Measurements from ENCODE around the gene MRPL43. TPM values are rescaled to one million over a fixed set of nuclear protein-coding genes. Genes with fewer than 3 reads are reported as not detected.

Gene MRPL43
- total and polyA plus RNA-seq, 5 experiments from 2014 or later, result 64.9 to 136 (median 117) TPM

Small RNA genes lying within 50 kb of the gene (microRNA-seq; reads per million reads assigned to microRNA genes)
- not detected for gene MIR608 (ENCODE audit: borderline microRNAs expressed)

Other genes with a start within 250 kb of the MRPL43 start
- gene PAX2, start 241.9 kb downstream of the MRPL43 start, total RNA-seq, result not detected
- gene PAX2, start 241.9 kb downstream of the MRPL43 start, polyA plus RNA-seq, result not detected
- gene SLF2, start 74.5 kb downstream of the MRPL43 start, total RNA-seq, result 10 to 100 TPM; 45.8 to 46.1 TPM
- 10 to 100 TPM in 2 of 3 donors, 1 to 10 TPM in 1; 9.7 to 11.2 (median 11.0) TPM for gene SLF2, start 74.5 kb downstream of the MRPL43 start, polyA plus RNA-seq
- 1 to 10 TPM; 1.6 to 2.0 TPM for gene SEMA4G, start 18.0 kb downstream of the MRPL43 start, total RNA-seq
- gene SEMA4G, start 18.0 kb downstream of the MRPL43 start, polyA plus RNA-seq, result under 1 TPM in 1 of 3 donors, not detected in 2; 0.14 TPM
- 10 to 100 TPM; 17.0 to 18.2 TPM for gene TWNK, start within 50 bp of the MRPL43 start, total RNA-seq
- 10 to 100 TPM in 1 of 3 donors, 1 to 10 TPM in 2; 5.3 to 18.2 (median 9.7) TPM for gene TWNK, start within 50 bp of the MRPL43 start, polyA plus RNA-seq
- gene LZTS2, start 12.3 kb upstream of the MRPL43 start, total RNA-seq, result 10 to 100 TPM; 33.5 to 34.3 TPM
- gene LZTS2, start 12.3 kb upstream of the MRPL43 start, polyA plus RNA-seq, result 10 to 100 TPM; 10.8 to 19.5 (median 13.1) TPM
- 1 to 10 TPM; 1.3 to 1.4 TPM for gene PDZD7, start 43.6 kb upstream of the MRPL43 start, total RNA-seq
- 1 to 10 TPM in 1 of 3 donors, under 1 TPM in 2; 0.39 to 1.1 (median 0.89) TPM for gene PDZD7, start 43.6 kb upstream of the MRPL43 start, polyA plus RNA-seq
- 10 to 100 TPM; 63.1 to 66.9 TPM for gene SFXN3, start 43.7 kb upstream of the MRPL43 start, total RNA-seq
- gene SFXN3, start 43.7 kb upstream of the MRPL43 start, polyA plus RNA-seq, result 10 to 100 TPM in 2 of 3 donors, 1 to 10 TPM in 1; 9.9 to 11.5 (median 11.2) TPM
- not detected for gene KAZALD1, start 74.5 kb upstream of the MRPL43 start, total RNA-seq
- gene KAZALD1, start 74.5 kb upstream of the MRPL43 start, polyA plus RNA-seq, result not detected
- gene TLX1, start 143.8 kb upstream of the MRPL43 start, total RNA-seq, result not detected
- gene TLX1, start 143.8 kb upstream of the MRPL43 start, polyA plus RNA-seq, result not detected
- not detected for gene LBX1, start 242.0 kb upstream of the MRPL43 start, total RNA-seq
- gene LBX1, start 242.0 kb upstream of the MRPL43 start, polyA plus RNA-seq, result not detected